Measurements from ENCODE around the gene MAN1A2.

Gene MAN1A2

GRCh38 chr1:117559139-117559538 is 191.9 kb downstream of the MAN1A2 start:
- Mint-ChIP-seq H3K27ac (ENCODE audit: low read depth) (no peak overlapping the region), H3K36me3 (ENCODE audit: insufficient read depth) (no peaks in the 10 kb centered on the region), H3K4me3 (no peak overlapping the region), H3K4me1 (no peaks in the 10 kb centered on the region), H3K27me3 (no peaks in the 10 kb centered on the region), H3K9me3 (no peaks in the 10 kb centered on the region)
- DNase-seq (ENCODE audit: low spot score in 2 of 2) = no peak
- no peak for ATAC-seq (replicated peaks; ENCODE audit: extremely low read depth, poor library complexity, severe bottlenecking)

- Mint-ChIP-seq H3K27ac (ENCODE audit: low read depth) (no peak overlapping the region), H3K4me1 (no peaks in the 10 kb centered on the region), H3K9me3 (no peaks in the 10 kb centered on the region), H3K36me3 (ENCODE audit: insufficient read depth) (no peaks in the 10 kb centered on the region), H3K27me3 (no peaks in the 10 kb centered on the region), H3K4me3 (no peak overlapping the region)
- DNase-seq (ENCODE audit: low spot score in 2 of 2) (no peak), ATAC-seq (replicated peaks; ENCODE audit: extremely low read depth, poor library complexity, severe bottlenecking) (no peak)
Measured at GRCh38 chr1:117559985-117560384, 192.7 kb downstream of the MAN1A2 start.

GRCh38 chr1:117561071-117561470 is 193.8 kb downstream of the MAN1A2 start:
- Mint-ChIP-seq H3K9me3 (no peaks in the 10 kb centered on the region), H3K4me1 (no peaks in the 10 kb centered on the region), H3K27me3 (no peaks in the 10 kb centered on the region), H3K4me3 (no peak overlapping the region), H3K36me3 (ENCODE audit: insufficient read depth) (no peaks in the 10 kb centered on the region), H3K27ac (ENCODE audit: low read depth) (no peak overlapping the region)
- ATAC-seq (replicated peaks; ENCODE audit: extremely low read depth, poor library complexity, severe bottlenecking) (no peak), DNase-seq (ENCODE audit: low spot score in 2 of 2) (no peak)

DNA sequence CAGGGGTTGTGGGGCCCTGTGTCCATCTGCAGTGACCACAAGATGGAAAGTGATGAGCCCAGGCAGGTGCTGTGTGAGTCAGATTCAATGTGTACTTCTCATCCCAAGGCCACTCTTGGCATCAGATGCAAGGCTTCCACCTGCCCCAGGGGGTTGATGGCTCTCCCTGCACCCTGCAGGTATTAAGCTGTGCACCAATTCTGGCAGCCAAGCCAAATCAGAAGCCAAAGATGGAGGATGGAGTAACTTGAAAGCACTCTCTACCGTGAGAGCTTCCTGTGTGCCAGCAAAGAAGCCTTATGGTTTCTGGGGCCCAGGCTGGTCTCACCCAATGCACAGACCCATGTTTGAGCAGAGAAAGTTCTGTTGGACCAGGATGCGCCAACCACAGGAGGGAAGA is 194.3 kb downstream of the MAN1A2 start:
- DNase-seq (ENCODE audit: low spot score in 2 of 2) = peak in 1 of 2 donors; percentile 2
- H3K4me3 Mint-ChIP-seq = no peak overlapping the region
- no peaks in the 10 kb centered on the region for H3K4me1 Mint-ChIP-seq
- no peaks in the 10 kb centered on the region for H3K9me3 Mint-ChIP-seq
- no peaks in the 10 kb centered on the region for H3K36me3 Mint-ChIP-seq (ENCODE audit: insufficient read depth)
- H3K27ac Mint-ChIP-seq (ENCODE audit: low read depth) = no peak overlapping the region
- no peak for ATAC-seq (replicated peaks; ENCODE audit: extremely low read depth, poor library complexity, severe bottlenecking)
- H3K27me3 Mint-ChIP-seq = no peaks in the 10 kb centered on the region

GRCh38 chr1:117562581-117563491 is 195.6 kb downstream of the MAN1A2 start:
- Mint-ChIP-seq H3K27me3 (no peaks in the 10 kb centered on the region), H3K27ac (ENCODE audit: low read depth) (no peak overlapping the region), H3K4me1 (no peaks in the 10 kb centered on the region), H3K4me3 (no peak overlapping the region), H3K9me3 (no peaks in the 10 kb centered on the region), H3K36me3 (ENCODE audit: insufficient read depth) (no peaks in the 10 kb centered on the region)
- peak in 1 of 2 donors; percentile 11 for DNase-seq (ENCODE audit: low spot score in 2 of 2)
- ATAC-seq (replicated peaks; ENCODE audit: extremely low read depth, poor library complexity, severe bottlenecking) = no peak

- DNase-seq (ENCODE audit: low spot score in 2 of 2) (no peak), ATAC-seq (replicated peaks; ENCODE audit: extremely low read depth, poor library complexity, severe bottlenecking) (no peak)
- Mint-ChIP-seq H3K4me3 (no peak overlapping the region), H3K27ac (ENCODE audit: low read depth) (no peak overlapping the region), H3K9me3 (no peaks in the 10 kb centered on the region), H3K4me1 (no peaks in the 10 kb centered on the region), H3K27me3 (no peaks in the 10 kb centered on the region), H3K36me3 (ENCODE audit: insufficient read depth) (no peaks in the 10 kb centered on the region)
Measured at GRCh38 chr1:117563492-117563875, 196.2 kb downstream of the MAN1A2 start.

DNA sequence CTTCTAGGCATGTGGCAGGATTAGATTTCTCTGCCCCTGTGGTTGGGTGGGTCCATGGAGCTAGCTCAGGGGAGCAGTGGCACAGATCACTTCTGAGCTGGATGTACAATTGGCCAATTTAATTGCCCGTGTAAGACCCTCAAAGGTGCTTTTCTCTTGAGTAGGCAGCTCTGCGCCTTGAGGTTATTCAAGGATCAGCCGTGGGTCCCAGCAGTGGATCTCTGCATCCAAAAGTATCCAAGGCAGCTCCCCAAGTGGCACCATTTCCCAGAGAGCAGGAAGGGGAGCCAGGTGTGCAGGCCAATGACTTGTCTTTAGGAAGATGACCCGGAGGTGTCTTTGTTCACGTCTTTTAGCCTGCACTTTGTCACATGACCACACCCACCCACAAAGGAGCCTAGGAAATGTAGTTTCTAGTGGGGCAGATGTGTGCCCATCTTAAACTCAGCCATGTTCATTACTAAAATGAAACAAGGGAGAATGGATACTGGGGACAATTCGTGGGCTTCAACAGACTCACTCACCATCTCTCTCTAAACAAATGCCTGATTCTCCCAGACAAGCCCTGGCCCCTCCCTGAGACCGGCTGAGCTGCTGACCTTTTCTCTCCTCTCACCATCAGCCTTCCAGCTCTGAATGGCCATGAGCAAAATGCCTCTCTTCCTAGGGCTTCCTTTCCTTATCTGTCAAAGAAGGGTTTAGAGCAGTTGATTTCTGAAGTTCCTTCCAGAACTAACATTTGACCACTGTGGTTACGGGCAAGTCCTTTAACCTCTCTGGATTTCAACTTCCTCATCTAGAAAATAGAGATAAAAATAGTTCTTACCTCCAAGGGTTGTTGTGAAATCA is 197.2 kb downstream of the MAN1A2 start:
- Mint-ChIP-seq H3K4me3 (no peak overlapping the region), H3K36me3 (ENCODE audit: insufficient read depth) (no peaks in the 10 kb centered on the region), H3K27ac (ENCODE audit: low read depth) (no peak overlapping the region), H3K4me1 (no peaks in the 10 kb centered on the region), H3K27me3 (no peaks in the 10 kb centered on the region), H3K9me3 (no peaks in the 10 kb centered on the region)
- DNase-seq (ENCODE audit: low spot score in 2 of 2) = no peak
- no peak for ATAC-seq (replicated peaks; ENCODE audit: extremely low read depth, poor library complexity, severe bottlenecking)

DNA sequence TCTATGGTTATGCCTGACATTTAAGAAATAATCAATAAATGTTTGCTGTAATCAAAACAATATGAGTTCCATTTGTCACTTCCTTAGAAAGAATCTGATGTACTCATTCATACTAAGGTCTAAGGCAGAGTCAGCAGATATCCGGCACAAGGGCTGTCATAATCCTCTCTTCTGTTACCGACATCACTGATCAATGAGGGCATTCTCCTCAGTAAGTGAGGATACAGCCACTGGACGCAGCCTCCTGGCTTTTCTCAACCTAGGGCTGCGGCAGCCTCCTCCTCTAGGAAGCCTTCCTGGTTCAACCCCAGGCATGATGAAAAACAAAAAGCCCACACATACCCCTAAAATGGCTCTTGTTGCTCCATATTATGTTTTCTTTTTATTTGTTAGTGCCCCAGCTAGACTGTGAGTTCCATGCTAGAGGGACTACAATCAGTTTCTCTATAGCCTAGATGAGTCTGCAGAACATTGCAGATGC is 197.9 kb downstream of the MAN1A2 start:
- no peak overlapping the region for H3K4me3 Mint-ChIP-seq
- H3K9me3 Mint-ChIP-seq = no peaks in the 10 kb centered on the region
- H3K27me3 Mint-ChIP-seq = no peaks in the 10 kb centered on the region
- no peak for ATAC-seq (replicated peaks; ENCODE audit: extremely low read depth, poor library complexity, severe bottlenecking)
- H3K4me1 Mint-ChIP-seq = no peaks in the 10 kb centered on the region
- H3K27ac Mint-ChIP-seq (ENCODE audit: low read depth) = no peak overlapping the region
- H3K36me3 Mint-ChIP-seq (ENCODE audit: insufficient read depth) = no peaks in the 10 kb centered on the region
- DNase-seq (ENCODE audit: low spot score in 2 of 2) = no peak

DNA sequence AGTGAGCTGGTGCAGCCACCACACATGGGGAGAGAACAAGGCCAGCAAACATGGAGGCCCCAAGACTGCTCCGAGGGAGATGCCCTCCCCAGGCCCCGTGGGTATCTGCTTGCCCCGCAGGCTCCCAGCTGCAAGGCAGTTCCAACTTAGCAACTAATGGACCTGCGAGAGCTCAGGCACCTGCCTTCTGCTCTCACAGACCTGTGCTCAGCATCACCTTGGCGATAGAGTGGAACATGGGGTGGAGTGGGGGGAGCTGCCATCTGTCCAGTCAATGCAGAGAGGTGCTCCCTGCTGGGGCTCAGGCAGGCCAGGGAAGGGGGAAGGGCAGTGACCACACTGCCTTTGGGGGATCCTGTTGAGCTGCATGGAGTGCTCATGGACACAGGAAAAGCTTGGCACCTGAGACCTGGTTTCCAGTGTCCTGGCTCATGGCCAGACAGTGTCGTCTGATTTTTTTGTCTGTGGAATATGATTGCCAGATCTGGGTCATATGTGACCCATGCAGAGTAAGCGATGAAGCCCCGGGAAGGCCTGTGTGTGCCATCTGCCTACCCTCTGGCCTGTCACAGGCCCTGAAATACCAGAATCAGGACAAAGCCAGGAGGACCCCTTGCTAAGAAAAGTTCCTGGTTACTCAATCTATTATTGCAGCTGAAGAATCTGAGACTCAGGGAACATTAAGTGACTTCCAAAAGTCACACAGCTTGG is 198.7 kb downstream of the MAN1A2 start:
- H3K4me3 Mint-ChIP-seq = no peak overlapping the region
- H3K9me3 Mint-ChIP-seq = no peaks in the 10 kb centered on the region
- peak in 1 of 2 donors; percentile 2 for DNase-seq (ENCODE audit: low spot score in 2 of 2)
- H3K27me3 Mint-ChIP-seq = no peaks in the 10 kb centered on the region
- no peak for ATAC-seq (replicated peaks; ENCODE audit: extremely low read depth, poor library complexity, severe bottlenecking)
- no peaks in the 10 kb centered on the region for H3K4me1 Mint-ChIP-seq
- no peaks in the 10 kb centered on the region for H3K36me3 Mint-ChIP-seq (ENCODE audit: insufficient read depth)
- H3K27ac Mint-ChIP-seq (ENCODE audit: low read depth) = no peak overlapping the region

GRCh38 chr1:117566556-117566955 is 199.3 kb downstream of the MAN1A2 start:
- no peaks in the 10 kb centered on the region for H3K9me3 Mint-ChIP-seq
- H3K27me3 Mint-ChIP-seq = no peaks in the 10 kb centered on the region
- peaks cover 3% of the 10 kb centered on the region for H3K4me1 Mint-ChIP-seq
- ATAC-seq (replicated peaks; ENCODE audit: extremely low read depth, poor library complexity, severe bottlenecking) (no peak), DNase-seq (ENCODE audit: low spot score in 2 of 2) (no peak)
- H3K27ac Mint-ChIP-seq (ENCODE audit: low read depth) = no peak overlapping the region
- H3K36me3 Mint-ChIP-seq (ENCODE audit: insufficient read depth) = no peaks in the 10 kb centered on the region
- no peak overlapping the region for H3K4me3 Mint-ChIP-seq

GRCh38 chr1:117567435-117567834 is 200.2 kb downstream of the MAN1A2 start:
- ATAC-seq (replicated peaks; ENCODE audit: extremely low read depth, poor library complexity, severe bottlenecking) (no peak), DNase-seq (ENCODE audit: low spot score in 2 of 2) (peak in 1 of 2 donors; percentile 8)
- peaks cover 2% of the 10 kb centered on the region for H3K36me3 Mint-ChIP-seq (ENCODE audit: insufficient read depth)
- peaks cover 8% of the 10 kb centered on the region for H3K4me1 Mint-ChIP-seq
- no peaks in the 10 kb centered on the region for H3K9me3 Mint-ChIP-seq
- no peaks in the 10 kb centered on the region for H3K27me3 Mint-ChIP-seq
- no peak overlapping the region for H3K4me3 Mint-ChIP-seq
- H3K27ac Mint-ChIP-seq (ENCODE audit: low read depth) = no peak overlapping the region

DNA sequence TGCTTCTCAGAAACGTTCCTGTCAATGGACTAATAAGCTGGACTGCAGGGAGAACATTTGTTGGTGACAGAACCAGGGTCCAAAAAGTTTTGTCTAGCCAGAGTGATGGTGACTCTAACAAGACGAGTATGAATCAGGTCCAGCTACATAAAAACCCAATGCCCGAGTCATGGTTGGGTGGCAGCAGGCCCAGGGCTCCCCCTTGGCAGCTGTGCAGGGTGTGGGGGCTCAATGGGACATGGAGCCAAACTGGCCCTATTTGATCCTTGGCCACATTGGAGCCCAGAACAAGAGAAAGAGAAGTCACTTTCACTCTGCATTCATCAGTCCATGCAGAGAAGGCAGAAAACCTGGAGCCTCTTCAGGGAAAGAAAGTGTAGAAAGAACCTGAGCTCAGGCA is 200.7 kb downstream of the MAN1A2 start:
- Mint-ChIP-seq H3K4me1 (peaks cover 13% of the 10 kb centered on the region), H3K27me3 (no peaks in the 10 kb centered on the region), H3K4me3 (no peak overlapping the region), H3K9me3 (no peaks in the 10 kb centered on the region), H3K36me3 (ENCODE audit: insufficient read depth) (peaks cover 2% of the 10 kb centered on the region), H3K27ac (ENCODE audit: low read depth) (no peak overlapping the region)
- ATAC-seq (replicated peaks; ENCODE audit: extremely low read depth, poor library complexity, severe bottlenecking) = no peak
- DNase-seq (ENCODE audit: low spot score in 2 of 2) = no peak
